Neural cell (in vitro differentiated cells): ENCODE results near the gene TPRKB. TPM values are rescaled to one million over a fixed set of nuclear protein-coding genes. Genes with fewer than 3 reads are reported as not detected.

ENCODE experiments used
- H2AFZ ChIP-seq: fragments of 200-600, 300-800 bp; sonication (generic), shearing (Covaris generic); 2 replicates; pipeline ENCODE4 v1.6.0; 2014; ENCODE audit warnings: low read depth, mild to moderate bottlenecking, antibody characterized with exemption, low read length, moderate library complexity
- H3F3A ChIP-seq: fragments of 200-600 bp; shearing (Covaris generic); 2 replicates; pipeline ENCODE4 v1.6.1; 2016; ENCODE audit warnings: mild to moderate bottlenecking, moderate library complexity, mixed read lengths, antibody characterized with exemption, low read length; ENCODE audit not compliant: insufficient read depth, poor library complexity, severe bottlenecking
- H3K27ac ChIP-seq: fragments of 200-600, 300-800 bp; sonication (generic), shearing (Covaris generic); 2 replicates; pipeline ENCODE4 v1.5.1; 2014; ENCODE audit warnings: mild to moderate bottlenecking, low read length, moderate library complexity
- H3K27me3 ChIP-seq: fragments of 300-800, 200-600 bp; sonication (generic), shearing (Covaris generic); 2 replicates; pipeline ENCODE4 v1.6.0; 2014; ENCODE audit warnings: mild to moderate bottlenecking, low read depth, low read length, moderate library complexity; ENCODE audit not compliant: insufficient read depth
- H3K36me3 ChIP-seq: fragments of 300-800, 200-600 bp; sonication (generic), shearing (Covaris generic); 2 replicates; pipeline ENCODE4 v1.5.1; 2014; ENCODE audit warnings: mild to moderate bottlenecking, antibody characterized with exemption, low read length, moderate library complexity; ENCODE audit not compliant: insufficient read depth
- H3K4me2 ChIP-seq: fragments of 300-800, 200-600 bp; sonication (generic), shearing (Covaris generic); 2 replicates; pipeline ENCODE4 v1.6.0; 2014; ENCODE audit warnings: mild to moderate bottlenecking, low read length
- H3K4me3 ChIP-seq: fragments of 300-800, 200-600 bp; sonication (generic), shearing (Covaris generic); 2 replicates; pipeline ENCODE4 v1.5.1; 2014; ENCODE audit warnings: mild to moderate bottlenecking, low read length, moderate library complexity
- H3K79me2 ChIP-seq: fragments of 200-600 bp; shearing (Covaris generic); replicated peaks from 2 replicates; pipeline ENCODE4 v1.6.0; 2014; ENCODE audit warnings: mild to moderate bottlenecking, low read length, moderate library complexity; ENCODE audit not compliant: insufficient read depth
- H3K9ac ChIP-seq: fragments of 300-800, 200-600 bp; sonication (generic), shearing (Covaris generic); 2 replicates; pipeline ENCODE4 v1.6.1; 2016; ENCODE audit warnings: mild to moderate bottlenecking, low read length, mixed read lengths
- H3K9me2 ChIP-seq: fragments of 200-600 bp; shearing (Covaris generic); 2 replicates; pipeline ENCODE4 v1.6.1; 2016; ENCODE audit warnings: mild to moderate bottlenecking, low read length, mixed read lengths; ENCODE audit not compliant: insufficient read depth
- H3K9me3 ChIP-seq: fragments of 200-600, 300-800 bp; sonication (generic), shearing (Covaris generic); 2 replicates; pipeline ENCODE4 v1.6.1; 2016; ENCODE audit warnings: mild to moderate bottlenecking, mixed run types, low read length, moderate library complexity, mixed read lengths
- H4K20me1 ChIP-seq: fragments of 200-600 bp; shearing (Covaris generic); 2 replicates; pipeline ENCODE4 v1.6.1; 2016; ENCODE audit warnings: mild to moderate bottlenecking, mixed run types; ENCODE audit not compliant: insufficient read depth
- EP300 ChIP-seq: fragments of 450-650 bp; conservative IDR thresholded peaks from 2 replicates; pipeline ENCODE4 v1.6.1; 2014; ENCODE audit warnings: antibody characterized with exemption, mild to moderate bottlenecking, moderate library complexity; ENCODE audit not compliant: poor library complexity, severe bottlenecking
- EZH2 ChIP-seq: fragments of 200-600, 300-800 bp; shearing (Covaris generic), sonication (generic); IDR thresholded peaks from 2 replicates; pipeline ENCODE4 v1.6.1; 2014; ENCODE audit warnings: antibody characterized with exemption, low read length, borderline replicate concordance, mild to moderate bottlenecking; ENCODE audit not compliant: insufficient read depth, poor library complexity, severe bottlenecking
- MXI1 ChIP-seq: fragments of 450-650 bp; conservative IDR thresholded peaks from 2 replicates; pipeline ENCODE4 v1.6.1; 2014; ENCODE audit warnings: antibody characterized with exemption, mild to moderate bottlenecking; ENCODE audit not compliant: poor library complexity, severe bottlenecking
- POLR2AphosphoS5 ChIP-seq: IDR thresholded peaks from 2 replicates; pipeline ENCODE4 v1.6.1; 2012
- RAD21 ChIP-seq: fragments of 450-650 bp; conservative IDR thresholded peaks from 2 replicates; pipeline ENCODE4 v1.6.1; 2014; ENCODE audit warnings: antibody characterized with exemption, mild to moderate bottlenecking, moderate library complexity
- SMC3 ChIP-seq: fragments of 450-650 bp; conservative IDR thresholded peaks from 2 replicates; pipeline ENCODE4 v1.6.1; 2014; ENCODE audit warnings: antibody characterized with exemption, mild to moderate bottlenecking, moderate library complexity; ENCODE audit not compliant: poor library complexity
- TAF1 ChIP-seq: IDR thresholded peaks from 2 replicates; pipeline ENCODE4 v1.6.1; 2012; ENCODE audit warnings: low read depth
- polyA plus RNA-seq: library from polyadenylated mRNA; depleted of rRNA; stranded (reverse); fragments of >200 nt; gene quantifications from 2 replicates; pipeline ENCODE4 v1.2.3, GENCODE V29; 2014
- TF ChIP-seq, protein P1 (sequence below): fragments of 450-650 bp; IDR thresholded peaks from 2 replicates; pipeline ENCODE4 v1.5.1; 2014; ENCODE audit warnings: antibody characterized with exemption, mild to moderate bottlenecking, moderate library complexity; ENCODE audit not compliant: poor library complexity, severe bottlenecking
- TF ChIP-seq, protein P2 (sequence below): IDR thresholded peaks from 2 replicates; pipeline ENCODE4 v1.6.1; 2012; ENCODE audit warnings: borderline replicate concordance

Gene TPRKB
- polyA plus RNA-seq, 1 donor from 2014 or later = 162 TPM

DNA sequence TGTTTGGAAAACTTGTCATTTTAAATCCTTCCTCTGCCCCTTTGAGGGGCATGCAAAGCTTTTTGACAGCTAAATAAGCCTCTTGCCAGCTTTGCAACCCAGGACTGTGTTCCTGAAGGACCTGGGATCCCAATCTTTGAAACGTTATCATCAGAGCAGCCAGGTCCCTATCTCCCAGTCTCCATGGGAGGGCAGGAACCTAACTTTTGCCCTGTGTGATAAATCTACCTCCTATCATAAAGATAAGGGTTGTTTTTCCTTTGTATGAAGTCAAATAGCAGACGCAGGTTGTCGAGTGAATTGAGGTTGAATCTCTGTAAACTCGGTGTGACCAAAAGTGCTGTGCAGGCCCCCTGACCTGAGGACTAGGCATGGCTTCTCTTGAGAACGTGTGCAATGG is 30.1 kb downstream of the TPRKB start:
- Histone ChIP-seq H3F3A (no peaks in the 10 kb centered on the region), H3K9ac (no peak overlapping the region), H3K27me3 (no peaks in the 10 kb centered on the region), H3K79me2 (no peaks in the 10 kb centered on the region), H3K4me3 (no peak overlapping the region), H3K9me2 (no peaks in the 10 kb centered on the region), H4K20me1 (no peaks in the 10 kb centered on the region), H3K36me3 (no peaks in the 10 kb centered on the region), H3K9me3 (no peaks in the 10 kb centered on the region), H2AFZ (no peak overlapping the region), H3K27ac (no peak overlapping the region), H3K4me2 (no peak overlapping the region)
- no peak for TF ChIP-seq EP300
- TF ChIP-seq POLR2AphosphoS5 = no peak
- no peak for TF ChIP-seq EZH2
- no peak for TF ChIP-seq RAD21
- TF ChIP-seq MXI1 = no peak
- TF ChIP-seq, protein P1, sequence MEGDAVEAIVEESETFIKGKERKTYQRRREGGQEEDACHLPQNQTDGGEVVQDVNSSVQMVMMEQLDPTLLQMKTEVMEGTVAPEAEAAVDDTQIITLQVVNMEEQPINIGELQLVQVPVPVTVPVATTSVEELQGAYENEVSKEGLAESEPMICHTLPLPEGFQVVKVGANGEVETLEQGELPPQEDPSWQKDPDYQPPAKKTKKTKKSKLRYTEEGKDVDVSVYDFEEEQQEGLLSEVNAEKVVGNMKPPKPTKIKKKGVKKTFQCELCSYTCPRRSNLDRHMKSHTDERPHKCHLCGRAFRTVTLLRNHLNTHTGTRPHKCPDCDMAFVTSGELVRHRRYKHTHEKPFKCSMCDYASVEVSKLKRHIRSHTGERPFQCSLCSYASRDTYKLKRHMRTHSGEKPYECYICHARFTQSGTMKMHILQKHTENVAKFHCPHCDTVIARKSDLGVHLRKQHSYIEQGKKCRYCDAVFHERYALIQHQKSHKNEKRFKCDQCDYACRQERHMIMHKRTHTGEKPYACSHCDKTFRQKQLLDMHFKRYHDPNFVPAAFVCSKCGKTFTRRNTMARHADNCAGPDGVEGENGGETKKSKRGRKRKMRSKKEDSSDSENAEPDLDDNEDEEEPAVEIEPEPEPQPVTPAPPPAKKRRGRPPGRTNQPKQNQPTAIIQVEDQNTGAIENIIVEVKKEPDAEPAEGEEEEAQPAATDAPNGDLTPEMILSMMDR = no peak
- TF ChIP-seq TAF1 = no peak
- no peak for TF ChIP-seq SMC3
- TF ChIP-seq, protein P2, sequence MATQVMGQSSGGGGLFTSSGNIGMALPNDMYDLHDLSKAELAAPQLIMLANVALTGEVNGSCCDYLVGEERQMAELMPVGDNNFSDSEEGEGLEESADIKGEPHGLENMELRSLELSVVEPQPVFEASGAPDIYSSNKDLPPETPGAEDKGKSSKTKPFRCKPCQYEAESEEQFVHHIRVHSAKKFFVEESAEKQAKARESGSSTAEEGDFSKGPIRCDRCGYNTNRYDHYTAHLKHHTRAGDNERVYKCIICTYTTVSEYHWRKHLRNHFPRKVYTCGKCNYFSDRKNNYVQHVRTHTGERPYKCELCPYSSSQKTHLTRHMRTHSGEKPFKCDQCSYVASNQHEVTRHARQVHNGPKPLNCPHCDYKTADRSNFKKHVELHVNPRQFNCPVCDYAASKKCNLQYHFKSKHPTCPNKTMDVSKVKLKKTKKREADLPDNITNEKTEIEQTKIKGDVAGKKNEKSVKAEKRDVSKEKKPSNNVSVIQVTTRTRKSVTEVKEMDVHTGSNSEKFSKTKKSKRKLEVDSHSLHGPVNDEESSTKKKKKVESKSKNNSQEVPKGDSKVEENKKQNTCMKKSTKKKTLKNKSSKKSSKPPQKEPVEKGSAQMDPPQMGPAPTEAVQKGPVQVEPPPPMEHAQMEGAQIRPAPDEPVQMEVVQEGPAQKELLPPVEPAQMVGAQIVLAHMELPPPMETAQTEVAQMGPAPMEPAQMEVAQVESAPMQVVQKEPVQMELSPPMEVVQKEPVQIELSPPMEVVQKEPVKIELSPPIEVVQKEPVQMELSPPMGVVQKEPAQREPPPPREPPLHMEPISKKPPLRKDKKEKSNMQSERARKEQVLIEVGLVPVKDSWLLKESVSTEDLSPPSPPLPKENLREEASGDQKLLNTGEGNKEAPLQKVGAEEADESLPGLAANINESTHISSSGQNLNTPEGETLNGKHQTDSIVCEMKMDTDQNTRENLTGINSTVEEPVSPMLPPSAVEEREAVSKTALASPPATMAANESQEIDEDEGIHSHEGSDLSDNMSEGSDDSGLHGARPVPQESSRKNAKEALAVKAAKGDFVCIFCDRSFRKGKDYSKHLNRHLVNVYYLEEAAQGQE = no peak

DNA sequence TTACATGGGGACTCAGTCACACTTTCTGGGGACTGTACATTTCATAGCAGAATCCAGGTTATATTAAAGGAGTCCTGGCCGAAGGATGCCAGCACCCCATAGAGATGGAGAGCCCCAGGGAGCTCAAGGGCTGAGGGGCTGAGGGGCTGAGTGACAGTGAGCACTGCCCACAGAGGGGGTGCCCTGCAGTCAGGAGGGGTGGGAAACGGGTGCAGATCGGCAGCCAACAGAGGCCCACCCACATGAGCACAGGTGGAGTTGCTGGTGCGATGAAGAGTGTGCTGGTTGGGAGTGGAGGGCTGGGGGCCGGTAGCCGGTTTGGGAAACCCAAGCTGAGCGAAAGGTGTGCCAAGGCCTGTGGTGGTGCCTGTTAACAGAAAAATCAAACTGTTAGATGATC is 32.1 kb downstream of the TPRKB start:
- Histone ChIP-seq H3K9ac (no peak overlapping the region), H3F3A (no peaks in the 10 kb centered on the region), H3K9me3 (no peaks in the 10 kb centered on the region), H3K79me2 (no peaks in the 10 kb centered on the region), H3K4me3 (no peak overlapping the region), H3K9me2 (no peaks in the 10 kb centered on the region), H2AFZ (no peak overlapping the region), H3K27me3 (no peaks in the 10 kb centered on the region), H3K4me2 (no peak overlapping the region), H3K36me3 (no peaks in the 10 kb centered on the region), H4K20me1 (no peaks in the 10 kb centered on the region), H3K27ac (no peak overlapping the region)
- TF ChIP-seq EZH2 (no peak), SMC3 (no peak), POLR2AphosphoS5 (no peak), EP300 (no peak)
- TF ChIP-seq, protein P2 = no peak
- TF ChIP-seq, protein P1 = no peak
